ENCODE data around the gene ZNF782. TPM values are rescaled to one million over a fixed set of nuclear protein-coding genes. Genes with fewer than 3 reads are reported as not detected.

Gene ZNF782
- total RNA-seq, 1 donor, result 5.4 TPM

DNA sequence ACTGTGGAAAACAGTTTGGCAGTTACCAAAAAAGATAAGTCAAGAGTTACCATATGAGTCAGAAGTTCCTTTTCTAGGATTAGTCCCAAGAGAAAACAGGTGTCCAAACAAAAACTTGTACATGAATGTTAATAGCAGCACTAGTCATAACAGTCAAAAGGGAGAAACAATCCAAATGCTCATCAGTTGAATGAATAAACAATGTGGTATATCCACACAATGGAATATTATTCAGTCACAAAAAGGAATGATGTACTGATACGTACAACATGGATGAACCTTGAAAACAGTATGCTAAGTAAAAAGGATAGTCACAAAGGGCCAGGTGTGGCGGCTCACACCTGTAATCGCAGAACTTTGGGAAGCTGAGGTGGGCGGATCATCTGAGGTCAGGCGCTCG lies 84.3 kb downstream of the ZNF782 start:
- Histone ChIP-seq H3K4me3 (ENCODE audit: insufficient read depth, low read length) (no peak overlapping the region), H3K9me3 (ENCODE audit: low read depth, low read length) (peaks cover 10% of the 10 kb centered on the region)
- TF ChIP-seq, protein P1, sequence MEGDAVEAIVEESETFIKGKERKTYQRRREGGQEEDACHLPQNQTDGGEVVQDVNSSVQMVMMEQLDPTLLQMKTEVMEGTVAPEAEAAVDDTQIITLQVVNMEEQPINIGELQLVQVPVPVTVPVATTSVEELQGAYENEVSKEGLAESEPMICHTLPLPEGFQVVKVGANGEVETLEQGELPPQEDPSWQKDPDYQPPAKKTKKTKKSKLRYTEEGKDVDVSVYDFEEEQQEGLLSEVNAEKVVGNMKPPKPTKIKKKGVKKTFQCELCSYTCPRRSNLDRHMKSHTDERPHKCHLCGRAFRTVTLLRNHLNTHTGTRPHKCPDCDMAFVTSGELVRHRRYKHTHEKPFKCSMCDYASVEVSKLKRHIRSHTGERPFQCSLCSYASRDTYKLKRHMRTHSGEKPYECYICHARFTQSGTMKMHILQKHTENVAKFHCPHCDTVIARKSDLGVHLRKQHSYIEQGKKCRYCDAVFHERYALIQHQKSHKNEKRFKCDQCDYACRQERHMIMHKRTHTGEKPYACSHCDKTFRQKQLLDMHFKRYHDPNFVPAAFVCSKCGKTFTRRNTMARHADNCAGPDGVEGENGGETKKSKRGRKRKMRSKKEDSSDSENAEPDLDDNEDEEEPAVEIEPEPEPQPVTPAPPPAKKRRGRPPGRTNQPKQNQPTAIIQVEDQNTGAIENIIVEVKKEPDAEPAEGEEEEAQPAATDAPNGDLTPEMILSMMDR (IDR thresholded peaks at IDR 0.05; ENCODE audit: extremely low read depth, low read depth, low read length), result no peak

More for the DNA sequence above, 84.3 kb downstream of the ZNF782 start:
- Histone ChIP-seq H4K20me1 (ENCODE audit: insufficient read depth, low read length) (no peaks in the 10 kb centered on the region), H3K36me3 (ENCODE audit: insufficient read depth, low read length) (peaks cover 61% of the 10 kb centered on the region), H3K79me2 (ENCODE audit: insufficient read depth, low read length) (no peaks in the 10 kb centered on the region), H2AFZ (ENCODE audit: low read length) (no peak overlapping the region), H3K4me2 (ENCODE audit: insufficient read depth, low read length) (no peak overlapping the region), H3K27me3 (ENCODE audit: insufficient read depth, low read length) (no peaks in the 10 kb centered on the region), H3K27ac (ENCODE audit: low read depth, low read length) (no peak overlapping the region), H3K4me1 (ENCODE audit: insufficient read depth, low read length) (no peaks in the 10 kb centered on the region)
- DNase-seq (ENCODE audit: insufficient read length, low spot score, missing footprints), result no peak

Other genes with a start within 250 kb of the ZNF782 start
- gene CDC14B, start 234.7 kb downstream of the ZNF782 start, total RNA-seq, result 43.4 and 44.2 TPM in 2 replicates
- gene PRXL2C, start 199.2 kb downstream of the ZNF782 start, total RNA-seq, result 30.8 and 36.5 TPM in 2 replicates
- 17.4 and 18.3 TPM in 2 replicates for gene ZNF510, start 76.4 kb downstream of the ZNF782 start, total RNA-seq
- gene NUTM2G, start 74.3 kb upstream of the ZNF782 start, total RNA-seq, result not detected in 2 replicates
- gene CTSV, start 184.6 kb upstream of the ZNF782 start, total RNA-seq, result 0.29 and 0.36 TPM in 2 replicates